HL-60 (cell line): Measurements from ENCODE around the gene EGFL7.

Experiments
- GABPA ChIP-seq: IDR thresholded peaks from 2 replicates; pipeline ENCODE4 v1.6.1; 2012; ENCODE audit warnings: low read depth
- POLR2AphosphoS5 ChIP-seq: IDR thresholded peaks from 2 replicates; pipeline ENCODE4 v1.6.1; 2012; ENCODE audit warnings: low read depth
- REST ChIP-seq: IDR thresholded peaks from 2 replicates; pipeline ENCODE4 v1.6.1; 2012; ENCODE audit warnings: low read depth; ENCODE audit not compliant: insufficient replicate concordance
- SPI1 ChIP-seq: IDR thresholded peaks from 2 replicates; pipeline ENCODE4 v1.6.1; 2012; ENCODE audit warnings: low read depth, mild to moderate bottlenecking, borderline replicate concordance
- TF ChIP-seq, protein P1 (sequence below): IDR thresholded peaks from one replicate; pipeline ENCODE4 v1.5.1; 2011; ENCODE audit warnings: low read length, control low read depth, inconsistent platforms; ENCODE audit not compliant: insufficient read depth

DNA sequence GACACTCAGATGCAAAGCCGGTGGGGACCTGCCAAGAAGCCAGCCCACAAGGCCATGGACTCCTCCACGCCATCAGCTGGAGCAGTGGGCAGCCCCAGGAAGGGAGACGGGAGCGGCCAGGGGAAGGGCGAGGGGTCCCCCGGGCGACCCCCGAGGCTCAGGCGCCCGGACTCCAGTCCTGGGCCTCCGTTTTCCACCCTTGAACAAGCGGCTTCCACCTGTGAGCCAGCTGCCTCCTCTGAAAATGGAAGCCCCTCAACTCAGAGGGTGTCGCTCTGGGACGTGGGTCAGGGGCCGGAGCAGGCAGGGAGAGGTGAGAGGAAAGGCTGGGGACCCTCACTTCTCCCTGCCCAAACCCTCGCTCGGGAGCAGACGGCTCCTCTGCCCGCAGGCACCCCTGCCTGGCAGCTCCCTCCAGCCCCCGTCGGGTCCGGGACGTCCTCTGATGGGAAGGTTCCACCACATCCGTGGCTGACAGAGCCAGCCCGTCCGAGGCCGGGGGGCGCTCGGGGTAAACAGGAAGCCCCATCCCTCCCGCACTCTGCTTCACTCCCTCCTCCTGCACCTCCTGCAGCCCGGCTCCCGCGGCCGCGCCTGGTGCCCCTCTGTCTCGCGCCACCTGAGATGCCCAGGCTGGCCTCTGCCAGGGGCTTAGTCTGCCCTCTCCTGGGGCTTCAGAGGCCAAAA, 3.7 kb upstream of the EGFL7 start:
- TF ChIP-seq, protein P1, sequence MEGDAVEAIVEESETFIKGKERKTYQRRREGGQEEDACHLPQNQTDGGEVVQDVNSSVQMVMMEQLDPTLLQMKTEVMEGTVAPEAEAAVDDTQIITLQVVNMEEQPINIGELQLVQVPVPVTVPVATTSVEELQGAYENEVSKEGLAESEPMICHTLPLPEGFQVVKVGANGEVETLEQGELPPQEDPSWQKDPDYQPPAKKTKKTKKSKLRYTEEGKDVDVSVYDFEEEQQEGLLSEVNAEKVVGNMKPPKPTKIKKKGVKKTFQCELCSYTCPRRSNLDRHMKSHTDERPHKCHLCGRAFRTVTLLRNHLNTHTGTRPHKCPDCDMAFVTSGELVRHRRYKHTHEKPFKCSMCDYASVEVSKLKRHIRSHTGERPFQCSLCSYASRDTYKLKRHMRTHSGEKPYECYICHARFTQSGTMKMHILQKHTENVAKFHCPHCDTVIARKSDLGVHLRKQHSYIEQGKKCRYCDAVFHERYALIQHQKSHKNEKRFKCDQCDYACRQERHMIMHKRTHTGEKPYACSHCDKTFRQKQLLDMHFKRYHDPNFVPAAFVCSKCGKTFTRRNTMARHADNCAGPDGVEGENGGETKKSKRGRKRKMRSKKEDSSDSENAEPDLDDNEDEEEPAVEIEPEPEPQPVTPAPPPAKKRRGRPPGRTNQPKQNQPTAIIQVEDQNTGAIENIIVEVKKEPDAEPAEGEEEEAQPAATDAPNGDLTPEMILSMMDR = no peak
- no peak for TF ChIP-seq POLR2AphosphoS5
- TF ChIP-seq REST = no peak
- TF ChIP-seq SPI1 = no peak
- no peak for TF ChIP-seq GABPA
